NCI-H460 (cell line): ENCODE data around the gene PALS1. TPM values are rescaled to one million over a fixed set of nuclear protein-coding genes. Genes with fewer than 3 reads are reported as not detected.

ENCODE experiments used
- DNase-seq: peaks from one replicate; pipeline ENCODE4 v3.0.0-alpha.2; 2016; ENCODE audit warnings: low read depth; ENCODE audit errors: extremely low read depth
- polyA plus RNA-seq: library from polyadenylated mRNA; depleted of rRNA; stranded (reverse); fragments of >200 nt; gene quantifications from 2 replicates; pipeline ENCODE4 v1.2.3, GENCODE V29; 2014; cell fraction: nucleus; rRNA removed
- total RNA-seq: library from RNA; depleted of rRNA; stranded (reverse); fragments of >200 nt; shearing (Covaris generic); gene quantifications from 2 replicates; pipeline ENCODE4 v1.2.3, GENCODE V29; 2014; rRNA removed

The PALS1 gene
- total RNA-seq: 14.5 and 18.3 TPM in 2 replicates
- polyA plus RNA-seq: 11.4 and 22.5 TPM in 2 replicates

- DNase-seq: peak; percentile 59
These were observed at the start of gene PALS1 for GRCh38 chr14:67241411-67242167. Gene PALS1 (plus strand): TSS chr14:67241435. CDS start chr14:67279171, 37,736 bp downstream.

- DNase-seq: no peak
These were observed 49.4 kb upstream of the PALS1 start for GRCh38 chr14:67191768-67192290.

- no peak for DNase-seq
These were observed 48.9 kb upstream of the PALS1 start for GRCh38 chr14:67192366-67192765.

- DNase-seq: no peak
These were observed 46.0 kb upstream of the PALS1 start for GRCh38 chr14:67195279-67195678.

- no peak for DNase-seq
These were observed 42.2 kb upstream of the PALS1 start for GRCh38 chr14:67199016-67199415.

- DNase-seq: no peak
These were observed 33.4 kb upstream of the PALS1 start for GRCh38 chr14:67207810-67208209.

- no peak for DNase-seq
These were observed 23.1 kb upstream of the PALS1 start for GRCh38 chr14:67218126-67218525.

GRCh38 chr14:67221248-67221981 is 19.8 kb upstream of the PALS1 start:
- no peak for DNase-seq

- no peak for DNase-seq
These were observed 19.3 kb upstream of the PALS1 start for GRCh38 chr14:67221982-67222328.

GRCh38 chr14:67225523-67225922 is 15.7 kb upstream of the PALS1 start:
- DNase-seq: no peak

GRCh38 chr14:67228325-67228984 is 12.8 kb upstream of the PALS1 start:
- DNase-seq: no peak

GRCh38 chr14:67232066-67232465 is 9.2 kb upstream of the PALS1 start:
- DNase-seq: no peak

- DNase-seq: no peak
These were observed 8.6 kb upstream of the PALS1 start for GRCh38 chr14:67232621-67233020.

GRCh38 chr14:67237591-67237990 is 3.6 kb upstream of the PALS1 start:
- no peak for DNase-seq

- DNase-seq: no peak
These were observed 1.7 kb upstream of the PALS1 start for GRCh38 chr14:67239582-67239981.

- DNase-seq: peak; percentile 43
These were observed 885 bp upstream of the PALS1 start for GRCh38 chr14:67240168-67240932.

GRCh38 chr14:67240978-67241410 is 241 bp upstream of the PALS1 start:
- DNase-seq: peak; percentile 94

- DNase-seq: no peak
These were observed 859 bp downstream of the PALS1 start for GRCh38 chr14:67242168-67242420.

- no peak for DNase-seq
These were observed 3.9 kb downstream of the PALS1 start for GRCh38 chr14:67245104-67245503.

- no peak for DNase-seq
These were observed 10.5 kb downstream of the PALS1 start for GRCh38 chr14:67251573-67252226.
